Body of pancreas (tissue), 4 donors: ENCODE data around the gene TOP3A.

Experiments
- CTCF ChIP-seq, 7 experiments: fragments of 450-650 bp in 4 of 7; fragments of 200-600 bp in 3 of 7; sonication (generic) in 3 of 7; IDR thresholded peaks; one replicate each; pipeline ENCODE4 v1.5.1; 2016 to 2019; ENCODE audit warnings: antibody characterized with exemption in 7 of 7
- POLR2A ChIP-seq, 3 donors: fragments of 450-650 bp; IDR thresholded peaks; one replicate each; pipeline ENCODE4 v1.6.1; 2016; ENCODE audit warnings: antibody characterized with exemption in 3 of 3, mild to moderate bottlenecking in 2 of 3

GRCh38 chr17:18353541-18353940 is 38.7 kb upstream of the TOP3A start:
- no peak for TF ChIP-seq CTCF (IDR thresholded peaks at IDR 0.05)
- no peak for TF ChIP-seq POLR2A (IDR thresholded peaks at IDR 0.05)
